B cell (primary cell): Measurements from ENCODE around the gene MGAT5. TPM values are rescaled to one million over a fixed set of nuclear protein-coding genes. Genes with fewer than 3 reads are reported as not detected.

Source experiments
- ATAC-seq: fragments of 200-7000 bp; cut with Tn5 transposase; one replicate; pipeline ENCODE4 v1.10.0; 2021; ENCODE audit warnings: low read depth, mild to moderate bottlenecking, moderate number of reproducible peaks, moderate library complexity
- CTCF ChIA-PET: fragments of 350-600 bp; sonication (Branson Sonifier 250); formaldehyde crosslinking; loops from one replicate; lab custom pipeline; 2021; ENCODE audit warnings: antibody characterized with exemption, inconsistent platforms; lab: Charles Lee
- POLR2A ChIA-PET: fragments of 350-600 bp; sonication (Branson Sonifier 250); formaldehyde crosslinking; loops from one replicate; lab custom pipeline; 2021; ENCODE audit warnings: antibody characterized with exemption; lab: Charles Lee
- DNase-seq: peaks from one replicate; pipeline ENCODE4 v3.0.0; 2013
- H2AFZ ChIP-seq: 2 replicates; pipeline ENCODE4 v1.6.1; 2012; ENCODE audit warnings: mild to moderate bottlenecking, low read depth, low read length; ENCODE audit not compliant: insufficient read depth, poor library complexity, severe bottlenecking
- H3K27ac ChIP-seq, 2 donors: 1 replicate in 1 of 2; 2 replicates in 1 of 2; pipeline ENCODE4 v1.5.1; 2012 to 2013; ENCODE audit warnings: low read length in 2 of 2, mild to moderate bottlenecking in 2 of 2, moderate library complexity in 1 of 2
- H3K27me3 ChIP-seq, 4 experiments: fragments of 200-600 bp in 1 of 4; sonication (generic) in 1 of 4; replicated peaks in 1 of 4; 1 replicate in 2 of 4; 2 replicates in 2 of 4; pipeline versions ENCODE4 v1.6.1 to v1.7.0; 2013 to 2016; ENCODE audit warnings: low read length in 3 of 4, mild to moderate bottlenecking in 2 of 4, mixed read lengths in 1 of 4, moderate library complexity in 1 of 4; ENCODE audit not compliant: insufficient read depth in 4 of 4, control insufficient read depth in 3 of 4; ENCODE audit errors: control extremely low read depth in 1 of 4
- H3K36me3 ChIP-seq, 2 experiments: replicated peaks in 1 of 2; 1 replicate in 1 of 2; 2 replicates in 1 of 2; pipeline versions ENCODE4 v1.6.1 to v1.7.1; 2013; ENCODE audit warnings: low read length in 1 of 2; ENCODE audit not compliant: insufficient read depth in 2 of 2, control insufficient read depth in 1 of 2; ENCODE audit errors: control extremely low read depth in 1 of 2, extremely low read depth in 1 of 2
- H3K4me1 ChIP-seq, 2 donors: fragments of 200-600 bp in 1 of 2; sonication (generic) in 1 of 2; 1 replicate in 1 of 2; 2 replicates in 1 of 2; pipeline versions ENCODE4 v1.5.1 to v1.6.1; 2013 to 2017; ENCODE audit warnings: low read length in 2 of 2; ENCODE audit not compliant: control insufficient read depth in 2 of 2, insufficient read depth in 2 of 2
- H3K4me2 ChIP-seq: replicated peaks from 2 replicates; pipeline ENCODE3; 2012; ENCODE audit warnings: mild to moderate bottlenecking, low read depth, low read length; ENCODE audit not compliant: poor library complexity, severe bottlenecking
- H3K4me3 ChIP-seq, 5 experiments: fragments of 200-600 bp in 1 of 5; sonication (generic) in 1 of 5; 1 replicate in 3 of 5; 2 replicates in 2 of 5; pipeline versions ENCODE4 v1.5.1 to v1.7.0; 2011 to 2016; ENCODE audit warnings: low read length in 4 of 5, mild to moderate bottlenecking in 4 of 5, low read depth in 2 of 5, control low read depth in 1 of 5, moderate library complexity in 1 of 5; ENCODE audit not compliant: insufficient read depth in 1 of 5; ENCODE audit errors: control extremely low read depth in 1 of 5, extremely low read depth in 1 of 5
- H3K79me2 ChIP-seq: fragments of 200-600 bp; sonication (generic); one replicate; pipeline ENCODE4 v1.6.0; 2016; ENCODE audit warnings: low read length; ENCODE audit not compliant: control insufficient read depth, insufficient read depth
- H3K9ac ChIP-seq: fragments of 200-600 bp; sonication (generic); 2 replicates; pipeline ENCODE4 v1.6.1; 2017; ENCODE audit warnings: mild to moderate bottlenecking, low read length, moderate library complexity
- H3K9me3 ChIP-seq, 3 donors: one replicate each; pipeline versions ENCODE4 v1.6.1 to v1.7.1; 2013; ENCODE audit warnings: low read length in 2 of 3; ENCODE audit not compliant: control insufficient read depth in 2 of 3, insufficient read depth in 1 of 3; ENCODE audit errors: control extremely low read depth in 1 of 3
- H4K20me1 ChIP-seq: 2 replicates; pipeline ENCODE4 v1.6.0; 2012; ENCODE audit warnings: mild to moderate bottlenecking, low read length; ENCODE audit not compliant: insufficient read depth, control insufficient read depth, poor library complexity, severe bottlenecking
- H3K27ac Mint-ChIP-seq: one replicate; pipeline ENCODE4 v1.8.0; 2021; ENCODE audit warnings: mixed read lengths
- H3K27me3 Mint-ChIP-seq: one replicate; pipeline ENCODE4 v1.8.0; 2021; ENCODE audit warnings: mixed read lengths
- H3K4me1 Mint-ChIP-seq: one replicate; pipeline ENCODE4 v1.8.0; 2021; ENCODE audit warnings: mixed read lengths
- H3K4me3 Mint-ChIP-seq: one replicate; pipeline ENCODE4 v1.8.0; 2021; ENCODE audit warnings: mixed read lengths
- H3K9me3 Mint-ChIP-seq: one replicate; pipeline ENCODE4 v1.8.0; 2022; ENCODE audit warnings: mixed read lengths; ENCODE audit not compliant: insufficient read depth
- CTCF ChIP-seq: fragments of 200-600 bp; IDR thresholded peaks from one replicate; pipeline ENCODE4 v1.8.0; 2022; ENCODE audit warnings: antibody characterized with exemption, mild to moderate bottlenecking
- EZH2 ChIP-seq: IDR thresholded peaks from 2 replicates; pipeline ENCODE4 v1.6.1; 2012; ENCODE audit warnings: borderline replicate concordance, low read depth, mild to moderate bottlenecking, moderate library complexity, low read length; ENCODE audit not compliant: insufficient read depth, poor library complexity, severe bottlenecking
- WGBS: methylation state at CpG from one replicate; pipeline ENCODE4 v1.1.5; 2013; ENCODE audit warnings: missing lambda C conversion rate; ENCODE audit not compliant: insufficient coverage; 5-methylcytosine and 5-hydroxymethylcytosine counted together
- intact Hi-C: fragments of 100-400 bp; cut with micrococcal nuclease; formaldehyde crosslinking; loops from one replicate; pipeline ENCODE4 v1.10.0; 2022
- polyA plus RNA-seq: library from polyadenylated mRNA; depleted of rRNA; stranded (reverse); fragments of >200 nt; gene quantifications from 2 replicates; pipeline ENCODE4 v1.2.3, GENCODE V29; 2012
- total RNA-seq, 2 donors: library from RNA; stranded (reverse); fragments of 120-200 nt in 1 of 2; gene quantifications; 1 replicate in 1 of 2; 2 replicates in 1 of 2; pipeline versions ENCODE4 v1.2.3 to v1.2.4, GENCODE V29; 2013 to 2022

MGAT5 gene
- total and polyA plus RNA-seq, 2 donors (not counting 1 experiment from before 2014, with no cell fraction given), result 27.2 to 184 TPM

DNA sequence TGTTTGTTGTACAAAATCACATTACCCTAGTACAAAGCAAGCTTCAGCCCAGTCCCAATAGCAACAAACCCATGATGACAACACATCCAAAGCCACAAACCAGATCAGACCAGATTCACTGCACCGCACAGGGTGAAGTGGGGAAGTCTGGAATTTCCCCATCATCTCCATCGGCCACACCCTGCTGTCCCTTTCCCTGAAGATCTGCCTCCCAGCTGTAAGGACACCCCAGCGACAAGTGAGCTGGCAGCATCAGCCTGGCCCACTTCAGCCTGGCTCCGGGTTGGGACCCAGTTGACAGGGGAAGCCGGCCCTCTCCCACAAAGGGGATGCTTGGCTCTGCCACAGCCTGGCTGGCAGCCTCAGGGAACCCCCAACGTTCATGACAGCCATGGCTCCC, 207.6 kb downstream of the MGAT5 start:
- no peak overlapping the region for H3K27ac Mint-ChIP-seq
- H3K4me2 ChIP-seq, result no peak overlapping the region
- no peaks in the 10 kb centered on the region for H3K27me3 ChIP-seq
- intact Hi-C loops, result no loop called here
- H3K4me1 ChIP-seq, result no peaks in the 10 kb centered on the region
- H3K36me3 ChIP-seq, result peaks cover 0 to under 1% of the 10 kb centered on the region in 2 experiments
- H3K79me2 ChIP-seq, result no peaks in the 10 kb centered on the region
- 95% methylated on average over 5 of the region's 6 CpGs for WGBS
- H3K27me3 Mint-ChIP-seq, result no peaks in the 10 kb centered on the region
- H3K4me3 ChIP-seq, result no peak overlapping the region
- no peak overlapping the region for H2AFZ ChIP-seq
- ChIA-PET CTCF (interaction anchor here (0.6 to 1.7 kb wide), 9 partner anchors 9 to 526 kb away, joined by 3 to 11 read pairs (median 3); no protein-coding TSS in a partner anchor), POLR2A (no interaction called here)
- DNase-seq (no peak), ATAC-seq (no peak)
- H3K27ac ChIP-seq, result no peak overlapping the region
- H3K4me3 Mint-ChIP-seq, result no peak overlapping the region
- no peaks in the 10 kb centered on the region for H3K9me3 Mint-ChIP-seq
- peaks cover 3% of the 10 kb centered on the region for H3K4me1 Mint-ChIP-seq
- H3K9me3 ChIP-seq, result peaks cover 0 to 3% (median 0%) of the 10 kb centered on the region in 3 donors
- no peaks in the 10 kb centered on the region for H4K20me1 ChIP-seq
- TF ChIP-seq CTCF (no peak), EZH2 (no peak)
- no peak overlapping the region for H3K9ac ChIP-seq

GRCh38 chr2:134462275-134462674, 208.4 kb downstream of the MGAT5 start:
- Mint-ChIP-seq H3K27me3 (no peaks in the 10 kb centered on the region), H3K9me3 (no peaks in the 10 kb centered on the region), H3K27ac (no peak overlapping the region), H3K4me1 (peaks cover 3% of the 10 kb centered on the region), H3K4me3 (no peak overlapping the region)
- H4K20me1 ChIP-seq, result no peaks in the 10 kb centered on the region
- WGBS, result 90% methylated on average over 1 of the region's 6 CpGs
- no peaks in the 10 kb centered on the region for H3K79me2 ChIP-seq
- no peak overlapping the region for H3K27ac ChIP-seq
- ChIA-PET CTCF (no interaction called here), POLR2A (no interaction called here)
- no peaks in the 10 kb centered on the region for H3K4me1 ChIP-seq
- no peak for ATAC-seq
- no peaks in the 10 kb centered on the region for H3K27me3 ChIP-seq
- H3K36me3 ChIP-seq, result no peaks in the 10 kb centered on the region
- H3K4me2 ChIP-seq, result no peak overlapping the region
- TF ChIP-seq CTCF (no peak), EZH2 (no peak)
- intact Hi-C loops, result no loop called here
- peaks cover 0 to 3% (median 0%) of the 10 kb centered on the region in 3 donors for H3K9me3 ChIP-seq
- no peak overlapping the region for H2AFZ ChIP-seq
- H3K9ac ChIP-seq, result no peak overlapping the region
- DNase-seq, result no peak
- no peak overlapping the region for H3K4me3 ChIP-seq
